Measurements from ENCODE around the gene MROH7.
"Not testable (repeated sequence)": the region's sequence is repeated elsewhere in the genome, so short reads cannot be mapped to it uniquely, and the experiment has no call there.

MROH7 gene

DNA sequence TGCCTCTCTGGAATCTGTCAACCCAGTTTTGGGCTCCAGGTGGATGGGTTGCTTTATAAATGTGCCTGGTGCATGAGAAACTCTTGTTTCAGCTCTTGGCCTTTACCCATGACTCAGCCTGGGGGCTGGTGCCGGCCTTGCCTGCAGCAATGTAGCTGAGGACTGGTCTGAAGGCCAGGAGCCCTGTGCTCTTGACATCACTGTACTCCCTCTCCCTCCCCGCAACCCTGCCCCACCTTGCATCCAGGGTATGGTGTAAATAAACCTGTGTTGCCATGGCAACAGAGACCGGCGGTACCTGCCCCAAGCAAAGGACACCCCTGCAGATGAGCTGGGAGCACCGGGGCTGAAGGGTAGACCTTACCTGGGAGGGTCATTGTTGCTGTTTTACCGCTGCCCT, 31.5 kb upstream of the MROH7 start:
- no peak for DNase-seq (ENCODE audit: low spot score)

DNA sequence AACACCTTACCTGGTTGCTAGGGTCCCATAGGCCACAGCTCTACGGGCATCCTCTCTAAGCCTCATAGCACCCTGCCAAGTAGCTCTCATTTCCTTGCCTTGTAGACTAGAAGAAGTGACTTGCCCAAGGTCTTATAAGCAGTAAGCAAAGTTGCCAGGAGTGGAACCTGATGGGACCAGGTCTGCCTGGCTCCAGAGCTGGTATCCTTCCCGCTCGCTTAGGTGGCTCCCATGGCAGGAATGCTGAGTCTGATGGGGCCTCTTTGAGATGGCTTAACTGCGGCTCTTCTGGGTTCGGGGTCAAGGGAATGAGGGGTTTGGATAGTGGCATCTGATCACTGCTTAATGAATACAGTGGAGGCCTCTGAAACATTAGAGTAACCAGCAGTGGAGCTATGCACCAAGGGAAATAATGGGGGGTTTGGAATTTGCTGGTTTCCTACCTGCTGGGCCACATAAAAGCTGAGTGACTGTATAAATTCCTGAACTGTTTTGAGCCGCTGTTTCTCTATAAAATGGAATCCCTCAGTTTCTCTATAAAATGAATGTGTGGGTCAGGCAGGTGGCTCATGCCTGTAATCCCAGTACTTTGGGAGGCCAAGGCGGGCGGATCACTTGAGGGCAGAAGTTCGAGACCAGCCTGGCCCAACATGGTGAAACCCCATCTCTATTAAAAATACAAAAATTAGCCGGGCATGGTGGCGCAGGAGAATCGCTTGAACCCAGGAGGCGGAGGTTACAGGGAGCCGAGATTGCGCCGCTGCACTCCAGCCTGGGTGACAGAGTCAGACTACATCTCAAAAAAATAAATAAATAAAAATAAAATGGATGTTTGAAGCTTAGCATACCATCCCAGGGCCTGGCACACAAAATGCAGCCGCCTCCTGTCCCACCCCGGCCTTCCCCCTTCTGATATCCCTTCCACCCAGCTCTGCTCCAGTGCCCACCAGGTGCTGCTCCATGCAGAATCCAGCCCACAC, 30.7 kb upstream of the MROH7 start:
- DNase-seq (ENCODE audit: low spot score): no peak

DNA sequence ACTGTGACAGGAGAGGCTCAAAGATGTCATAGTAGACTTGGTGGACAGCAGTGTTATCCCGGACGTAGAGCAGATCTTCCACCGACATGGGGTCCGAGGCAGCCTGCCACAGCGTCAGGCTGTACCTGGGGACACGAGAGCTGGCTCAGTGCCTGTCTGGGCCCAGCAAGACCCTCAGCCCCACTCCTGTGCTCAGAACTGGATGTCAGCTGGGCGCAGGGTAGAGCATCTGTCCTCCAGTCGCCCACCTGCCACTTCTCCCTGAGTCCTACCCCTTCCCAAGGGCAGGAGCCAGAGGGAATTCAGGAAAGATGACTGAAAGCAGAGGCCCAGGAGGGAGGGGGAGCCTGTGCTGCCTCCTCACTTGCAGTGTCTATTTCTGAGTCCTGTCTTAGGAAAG, 30.0 kb upstream of the MROH7 start:
- no peak for DNase-seq (ENCODE audit: low spot score)

GRCh38 chr1:54614024-54614423, 27.6 kb upstream of the MROH7 start:
- DNase-seq (ENCODE audit: low spot score): no peak

DNA sequence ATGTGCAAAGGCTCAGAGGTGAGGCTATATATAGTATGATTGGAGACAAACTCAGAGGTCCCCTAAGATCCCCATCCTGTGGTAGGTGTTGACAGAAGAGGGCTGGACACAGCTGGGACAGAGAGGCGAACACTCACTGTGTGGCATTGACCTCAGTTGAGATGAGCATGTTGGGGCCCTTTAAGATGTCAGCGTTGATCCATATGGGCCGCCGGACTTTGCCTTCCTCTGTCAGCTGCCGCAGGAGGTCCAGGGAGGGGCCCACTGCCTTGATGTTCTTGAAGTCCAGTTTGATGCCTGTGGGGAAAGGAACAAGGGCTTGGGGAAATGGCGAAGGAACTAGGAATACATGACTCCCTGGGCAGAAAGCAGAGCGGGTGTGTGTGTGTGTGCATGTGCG, 27.0 kb upstream of the MROH7 start:
- DNase-seq (ENCODE audit: low spot score): no peak

DNA sequence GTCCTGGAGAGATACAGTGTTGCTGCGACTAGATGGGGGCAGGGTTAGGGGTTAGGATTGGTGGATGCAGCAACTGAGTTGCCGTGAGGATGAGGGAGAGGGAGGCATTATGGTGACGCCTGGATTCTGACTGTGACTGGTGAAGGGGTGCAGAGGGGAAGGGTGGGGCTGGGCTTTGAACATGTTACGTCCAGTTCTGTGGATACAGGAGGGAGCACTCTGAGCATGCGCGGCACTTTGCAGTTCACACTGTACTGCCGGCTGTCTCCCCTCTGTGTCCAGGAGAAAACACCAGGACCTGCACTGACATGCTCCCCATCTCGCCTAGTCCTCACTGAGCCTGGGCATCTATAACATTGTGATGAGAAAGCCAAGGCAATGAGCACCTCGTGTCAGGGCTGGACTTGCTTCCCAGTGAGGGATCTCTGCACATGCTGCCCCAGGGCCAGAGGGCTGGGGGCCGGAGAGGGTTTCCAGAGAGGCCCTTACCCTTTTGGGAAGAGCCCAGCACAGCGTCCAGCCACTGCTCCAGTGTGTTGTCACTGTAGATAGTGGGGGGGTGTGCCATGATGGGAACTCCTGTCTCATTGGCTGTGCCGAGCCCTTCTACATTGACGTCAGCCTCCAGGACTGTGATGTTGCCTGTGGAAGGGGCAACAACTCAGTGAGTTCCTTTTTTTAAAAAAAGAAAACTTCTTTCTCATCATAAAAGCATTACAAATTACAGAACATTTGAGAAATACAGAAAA, 25.9 kb upstream of the MROH7 start:
- DNase-seq (ENCODE audit: low spot score): no peak

DNA sequence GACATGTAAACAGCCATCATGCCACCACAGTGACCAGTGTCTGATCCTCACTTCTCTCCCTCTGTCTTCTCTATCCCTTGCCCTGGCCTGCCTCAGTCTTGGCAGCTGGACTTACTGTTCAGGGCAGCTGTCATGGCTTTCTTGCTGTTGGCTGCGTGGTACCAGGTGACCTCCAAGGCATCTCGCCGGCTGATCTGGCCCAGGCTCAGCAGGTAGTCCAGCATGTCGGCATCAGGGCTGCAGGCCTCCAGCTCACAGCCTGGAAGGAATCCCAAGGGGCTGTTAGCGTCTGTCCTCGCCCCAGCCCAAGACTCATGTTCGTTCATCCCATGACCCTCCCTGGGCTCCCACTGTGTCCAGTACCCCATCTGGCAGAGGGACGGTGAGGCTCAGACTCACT, 21.8 kb upstream of the MROH7 start:
- DNase-seq (ENCODE audit: low spot score): no peak

GRCh38 chr1:54623216-54624007, 18.2 kb upstream of the MROH7 start, which contains the start of gene FAM151A:
Gene FAM151A, minus strand, starts transcription at chr1:54623525. Its CDS starts 130 bp downstream, at chr1:54623395.
- no peak for DNase-seq (ENCODE audit: low spot score)

DNA sequence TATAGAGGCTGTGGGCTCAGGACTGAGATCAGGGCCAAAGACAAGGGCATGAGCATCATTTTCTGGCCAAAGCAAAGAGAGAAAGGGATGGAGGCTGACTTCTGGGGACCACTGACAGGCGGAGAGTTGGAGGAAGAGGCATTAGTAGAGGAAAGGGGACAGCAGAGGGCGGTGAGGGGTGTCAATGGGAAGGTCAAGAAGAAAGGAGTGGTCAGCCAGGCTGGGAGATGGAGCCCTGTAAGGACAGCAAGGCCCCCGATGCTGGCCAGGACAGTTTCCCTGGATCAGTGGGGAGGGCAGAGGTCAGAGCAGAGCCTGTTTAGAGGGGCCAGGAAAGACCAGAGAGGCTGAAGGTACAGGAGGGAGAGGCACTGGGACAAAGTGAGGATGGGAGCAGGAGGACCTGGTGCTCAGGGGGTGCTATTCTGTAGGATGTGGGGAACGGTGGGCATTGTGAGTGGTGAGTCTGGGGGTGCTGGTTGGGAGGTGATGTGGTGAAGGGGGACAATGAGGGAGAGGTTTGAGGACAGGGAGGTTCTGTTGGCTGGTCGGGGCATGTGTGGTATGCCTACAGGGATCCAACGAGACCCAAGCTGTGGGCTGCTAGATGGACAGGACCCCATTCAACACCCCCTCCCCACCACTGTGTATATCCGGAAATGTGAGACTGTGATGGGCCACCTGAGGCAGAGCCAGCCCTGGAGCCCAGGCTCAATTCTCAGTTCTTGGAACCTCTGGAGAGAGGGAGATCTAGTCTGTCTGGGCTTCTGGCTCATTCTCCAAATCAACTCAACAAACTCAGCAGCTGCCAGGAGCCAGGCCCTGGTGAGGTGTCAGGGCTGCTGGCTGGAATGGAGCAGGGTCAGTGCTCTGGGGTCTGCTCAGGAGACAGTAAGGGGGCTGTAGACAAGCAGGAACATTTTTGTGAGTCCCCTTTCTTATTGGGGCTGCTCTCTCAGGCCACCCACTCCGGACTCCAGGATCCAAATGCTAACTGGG, 16.8 kb upstream of the MROH7 start:
- no peak for DNase-seq (ENCODE audit: low spot score)

GRCh38 chr1:54627196-54627595, 14.4 kb upstream of the MROH7 start:
- no peak for DNase-seq (ENCODE audit: low spot score)

DNA sequence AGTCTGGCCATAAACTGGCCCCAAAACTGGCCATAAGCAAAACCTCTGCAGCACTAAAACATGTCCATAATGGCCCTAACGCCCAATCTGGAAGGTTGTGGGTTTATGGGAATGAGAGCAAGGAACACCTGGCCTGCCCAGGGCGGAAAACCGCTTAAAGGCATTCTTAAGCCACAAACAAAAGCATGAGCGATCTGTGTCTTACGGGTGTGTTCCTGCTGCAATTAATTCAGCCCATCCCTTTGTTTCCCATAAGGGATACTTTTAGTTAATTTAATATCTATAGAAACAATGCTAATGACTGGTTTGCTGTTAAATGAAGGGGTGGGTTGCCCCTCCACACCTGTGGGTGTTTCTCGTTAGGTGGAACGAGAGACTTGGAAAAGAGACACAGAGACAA, 5.8 kb upstream of the MROH7 start:
- DNase-seq (ENCODE audit: low spot score): not testable (repeated sequence)

DNA sequence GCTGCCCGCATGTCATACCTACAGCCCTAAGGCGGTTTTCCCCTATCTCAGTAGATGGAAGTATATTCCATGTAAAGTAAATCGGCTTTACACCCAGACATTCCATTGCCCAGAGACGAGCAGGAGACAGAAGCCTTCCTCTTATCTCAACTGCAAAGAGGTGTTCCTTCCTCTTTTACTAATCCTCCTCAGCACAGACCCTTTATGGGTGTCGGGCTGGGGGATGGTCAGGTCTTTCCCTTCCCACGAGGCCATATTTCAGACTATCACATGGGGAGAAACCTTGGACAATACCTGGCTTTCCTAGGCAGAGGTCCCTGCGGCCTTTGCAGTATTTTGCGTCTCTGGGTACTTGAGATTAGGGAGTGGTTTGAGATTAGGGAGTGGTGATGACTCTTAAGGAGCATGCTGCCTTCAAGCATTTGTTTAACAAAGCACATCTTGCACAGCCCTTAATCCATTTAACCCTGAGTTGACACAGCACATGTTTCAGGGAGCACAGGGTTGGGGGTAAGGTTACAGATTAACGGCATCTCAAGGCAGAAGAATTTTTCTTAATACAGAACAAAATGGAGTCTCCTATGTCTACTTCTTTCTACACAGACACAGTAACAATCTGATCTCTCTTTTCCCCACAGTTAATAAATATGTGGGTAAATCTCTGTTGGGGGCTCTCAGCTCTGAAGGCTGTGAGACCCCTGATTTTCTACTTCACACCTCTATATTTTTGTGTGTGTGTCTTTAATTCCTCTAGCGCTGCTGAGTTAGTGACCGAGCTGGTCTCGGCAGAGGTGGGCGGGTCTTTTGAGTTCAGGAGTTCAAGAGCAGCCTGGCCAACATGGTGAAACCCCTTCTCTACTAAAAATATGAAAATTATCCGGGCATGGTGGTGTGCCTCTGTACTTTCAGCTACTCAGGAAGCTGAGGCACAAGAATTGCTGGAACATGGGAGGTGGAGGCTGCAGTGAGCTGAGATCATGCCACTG, 4.8 kb upstream of the MROH7 start:
- not testable (repeated sequence) for DNase-seq (ENCODE audit: low spot score)

- DNase-seq (ENCODE audit: low spot score): no peak
Observed at GRCh38 chr1:54640361-54640760, 1.2 kb upstream of the MROH7 start.

DNA sequence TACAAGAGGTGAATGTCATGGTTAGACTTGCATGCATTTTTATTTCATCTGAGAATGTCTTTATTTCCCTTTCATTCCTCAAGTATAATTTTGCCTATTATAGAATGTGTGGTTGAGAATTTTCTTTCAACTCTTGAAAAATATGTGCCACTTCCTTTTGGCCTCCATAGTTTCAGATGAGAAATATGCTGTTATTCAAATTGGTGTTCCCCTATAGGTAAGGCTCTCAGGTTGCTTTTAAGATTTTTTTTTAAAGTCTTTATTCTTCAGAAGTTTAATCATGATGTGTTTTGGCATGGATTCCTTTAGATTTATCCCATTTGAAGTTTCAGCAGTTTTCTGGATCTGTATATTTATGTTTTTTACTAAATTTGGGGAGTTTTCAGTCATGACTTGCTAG, 2.1 kb downstream of the MROH7 start:
- DNase-seq (ENCODE audit: low spot score): no peak

GRCh38 chr1:54645806-54646676, 4.5 kb downstream of the MROH7 start:
- DNase-seq (ENCODE audit: low spot score): no peak

GRCh38 chr1:54649130-54649898, 7.7 kb downstream of the MROH7 start:
- DNase-seq (ENCODE audit: low spot score): no peak

DNA sequence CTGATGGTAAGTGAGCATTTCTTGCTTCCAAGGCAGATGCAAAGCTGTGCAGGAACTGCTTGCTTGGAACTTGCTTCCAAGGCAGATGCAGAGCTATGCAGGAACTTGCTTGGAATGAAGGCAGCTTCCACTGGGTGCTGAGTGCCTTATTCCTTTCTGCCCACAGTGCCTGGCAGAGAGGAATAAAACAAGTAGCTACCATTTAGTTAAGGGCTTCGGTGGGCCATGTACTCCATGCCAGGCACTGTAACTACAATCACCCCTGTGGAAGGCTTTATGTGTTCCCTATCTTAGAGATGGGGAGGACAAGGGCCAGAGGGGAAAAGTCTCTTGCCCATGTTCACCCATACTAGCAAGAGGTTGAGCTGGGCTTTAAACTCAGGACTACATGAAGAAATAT, 8.3 kb downstream of the MROH7 start:
- no peak for DNase-seq (ENCODE audit: low spot score)

- DNase-seq (ENCODE audit: low spot score): no peak
Observed at GRCh38 chr1:54650417-54650816, 8.8 kb downstream of the MROH7 start.

Data from ecto neural progenitor cell (in vitro differentiated cells).